ENCODE data around the gene TRAPPC8. TPM values are rescaled to one million over a fixed set of nuclear protein-coding genes. Genes with fewer than 3 reads are reported as not detected.

The TRAPPC8 gene
- total RNA-seq, 1 donor from 2014 or later: 34.6 TPM

- no peak for TF ChIP-seq CTCF (IDR thresholded peaks at IDR 0.05; ENCODE audit: borderline replicate concordance)
- Histone ChIP-seq H3K4me3 (no peak overlapping the region), H3K27ac (replicated peaks) (no peak overlapping the region), H3K9me3 (replicated peaks) (no peaks in the 10 kb centered on the region), H3K4me1 (no peaks in the 10 kb centered on the region), H3K27me3 (ENCODE audit: low read depth) (no peaks in the 10 kb centered on the region), H3K36me3 (no peaks in the 10 kb centered on the region)
- DNase-seq: no peak
- intact Hi-C loops (cut with micrococcal nuclease): no loop called here
Measured at GRCh38 chr18:31789409-31789808, 153.5 kb downstream of the TRAPPC8 start.

GRCh38 chr18:31783059-31783458, 159.9 kb downstream of the TRAPPC8 start:
- Histone ChIP-seq H3K36me3 (no peaks in the 10 kb centered on the region), H3K27me3 (ENCODE audit: low read depth) (no peaks in the 10 kb centered on the region), H3K4me3 (no peak overlapping the region), H3K27ac (replicated peaks) (no peak overlapping the region), H3K9me3 (replicated peaks) (peaks cover 23% of the 10 kb centered on the region), H3K4me1 (no peaks in the 10 kb centered on the region)
- DNase-seq: no peak
- intact Hi-C loops (cut with micrococcal nuclease): no loop called here
- TF ChIP-seq CTCF (IDR thresholded peaks at IDR 0.05; ENCODE audit: borderline replicate concordance): no peak

Other genes with a start within 250 kb of the TRAPPC8 start
- not detected for gene SLC25A52, start 182.2 kb downstream of the TRAPPC8 start, total RNA-seq
- gene RNF125, start 75.7 kb upstream of the TRAPPC8 start, total RNA-seq: 3.5 TPM
- 7.1 TPM for gene RNF138, start 148.7 kb upstream of the TRAPPC8 start, total RNA-seq
- not detected for gene MEP1B, start 246.9 kb upstream of the TRAPPC8 start, total RNA-seq

Measured in left ventricle myocardium inferior (tissue), 1 donor.